ENCODE data around the gene HAUS7.

The HAUS7 gene

DNA sequence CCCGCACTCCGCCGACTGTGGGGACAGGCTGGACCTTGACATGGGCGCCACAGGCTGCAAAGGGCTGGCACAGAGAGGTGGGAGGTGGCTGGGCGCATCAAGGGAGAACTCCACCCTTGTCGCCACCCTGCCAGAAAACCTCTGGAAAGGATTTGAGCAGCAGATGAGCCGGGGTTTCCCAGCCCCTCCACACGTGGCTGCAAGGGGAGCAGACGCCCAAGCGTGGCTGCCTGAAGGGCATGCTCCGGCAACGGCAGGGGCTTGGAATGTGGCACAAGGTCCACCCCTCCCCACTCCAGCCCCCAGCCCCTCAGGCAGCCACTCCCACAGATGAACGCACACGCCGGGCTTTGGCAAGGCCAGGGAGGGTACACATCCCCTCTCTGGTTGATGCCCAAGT, 29.0 kb upstream of the HAUS7 start:
- H3K27ac ChIP-seq, result no peak overlapping the region
- TF ChIP-seq, protein P1, sequence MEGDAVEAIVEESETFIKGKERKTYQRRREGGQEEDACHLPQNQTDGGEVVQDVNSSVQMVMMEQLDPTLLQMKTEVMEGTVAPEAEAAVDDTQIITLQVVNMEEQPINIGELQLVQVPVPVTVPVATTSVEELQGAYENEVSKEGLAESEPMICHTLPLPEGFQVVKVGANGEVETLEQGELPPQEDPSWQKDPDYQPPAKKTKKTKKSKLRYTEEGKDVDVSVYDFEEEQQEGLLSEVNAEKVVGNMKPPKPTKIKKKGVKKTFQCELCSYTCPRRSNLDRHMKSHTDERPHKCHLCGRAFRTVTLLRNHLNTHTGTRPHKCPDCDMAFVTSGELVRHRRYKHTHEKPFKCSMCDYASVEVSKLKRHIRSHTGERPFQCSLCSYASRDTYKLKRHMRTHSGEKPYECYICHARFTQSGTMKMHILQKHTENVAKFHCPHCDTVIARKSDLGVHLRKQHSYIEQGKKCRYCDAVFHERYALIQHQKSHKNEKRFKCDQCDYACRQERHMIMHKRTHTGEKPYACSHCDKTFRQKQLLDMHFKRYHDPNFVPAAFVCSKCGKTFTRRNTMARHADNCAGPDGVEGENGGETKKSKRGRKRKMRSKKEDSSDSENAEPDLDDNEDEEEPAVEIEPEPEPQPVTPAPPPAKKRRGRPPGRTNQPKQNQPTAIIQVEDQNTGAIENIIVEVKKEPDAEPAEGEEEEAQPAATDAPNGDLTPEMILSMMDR (conservative IDR thresholded peaks at IDR 0.05), result no peak
- no peak for TF ChIP-seq ZFX (IDR thresholded peaks at IDR 0.05)

DNA sequence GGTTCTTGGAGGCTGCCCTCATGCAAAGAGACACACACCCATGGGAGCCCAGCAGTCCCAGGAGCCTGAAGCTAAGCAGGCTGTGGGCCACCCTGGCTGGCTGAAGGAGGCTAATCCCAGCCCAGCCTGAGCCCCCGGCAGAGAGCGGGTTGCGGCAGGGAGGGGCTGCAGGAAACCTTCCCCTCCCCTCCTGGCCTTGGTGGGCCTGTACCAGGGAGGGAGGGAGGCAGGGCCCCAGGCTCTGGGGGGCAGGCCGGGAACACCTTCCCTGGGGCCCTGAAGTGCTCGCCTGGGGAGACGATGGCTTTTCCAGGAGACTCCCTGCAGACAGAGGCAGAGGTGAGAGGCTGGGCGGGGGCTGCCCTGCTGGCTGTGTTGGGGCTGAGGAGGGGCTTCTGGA, 28.1 kb upstream of the HAUS7 start:
- no peak overlapping the region for H3K27ac ChIP-seq
- no peak for TF ChIP-seq ZFX (IDR thresholded peaks at IDR 0.05)
- TF ChIP-seq, protein P1 (conservative IDR thresholded peaks at IDR 0.05), result no peak

DNA sequence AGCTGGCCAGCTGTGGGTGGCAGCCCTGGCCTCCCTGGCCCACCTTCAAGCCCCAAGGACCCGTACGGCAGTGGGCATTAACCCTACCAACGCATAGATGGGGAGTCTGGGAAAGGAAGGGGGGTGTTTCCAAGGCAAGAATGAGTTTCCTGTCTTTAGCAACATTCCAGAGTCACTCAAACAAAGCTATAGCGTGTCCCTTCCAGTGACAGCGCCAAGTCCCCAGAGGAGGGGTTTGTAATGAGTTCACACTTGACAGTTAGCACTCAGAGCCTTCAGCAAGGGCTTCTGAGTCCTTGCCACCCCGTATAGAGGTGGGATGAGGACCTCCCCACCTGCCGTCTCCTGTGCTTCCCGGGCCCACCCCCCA, 26.2 kb upstream of the HAUS7 start:
- TF ChIP-seq, protein P1 (conservative IDR thresholded peaks at IDR 0.05), result no peak
- no peak for TF ChIP-seq ZFX (IDR thresholded peaks at IDR 0.05)
- H3K27ac ChIP-seq, result no peak overlapping the region

DNA sequence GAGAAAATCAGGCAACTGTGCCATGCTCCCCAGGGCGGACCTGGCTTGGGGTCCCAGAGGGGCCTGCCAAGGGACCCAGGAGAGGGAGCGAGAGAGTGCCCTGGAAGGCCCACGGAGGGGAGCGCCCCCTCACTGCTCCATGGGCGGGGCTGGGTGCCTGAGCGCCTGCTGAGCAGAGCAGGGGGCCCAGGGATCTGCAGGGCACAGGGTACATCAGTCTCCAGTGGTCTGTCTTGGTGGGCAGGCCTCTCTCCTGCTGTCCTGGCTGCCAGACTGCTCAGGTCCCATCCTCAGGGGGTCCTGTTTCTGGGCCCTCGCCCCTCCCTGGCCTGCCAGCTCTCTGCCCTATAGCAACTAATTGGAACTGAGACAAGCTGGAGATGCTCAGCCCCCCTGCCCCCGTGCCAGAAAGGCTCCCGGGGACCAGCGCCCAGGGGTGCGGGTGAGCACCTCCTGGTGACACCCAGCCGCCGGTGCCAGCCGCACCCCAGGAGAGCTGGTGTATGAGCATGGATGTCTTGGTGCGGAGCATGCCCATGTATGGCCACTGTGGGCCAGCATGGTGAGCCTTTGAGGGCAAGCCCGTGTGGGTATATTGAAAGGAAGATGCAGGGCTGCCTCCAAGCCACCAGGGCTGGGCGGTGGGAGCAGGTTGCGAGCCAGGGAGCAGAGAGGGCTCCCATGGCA, 25.7 kb upstream of the HAUS7 start:
- H3K27ac ChIP-seq, result no peak overlapping the region
- TF ChIP-seq, protein P1 (conservative IDR thresholded peaks at IDR 0.05), result no peak
- no peak for TF ChIP-seq ZFX (IDR thresholded peaks at IDR 0.05)

DNA sequence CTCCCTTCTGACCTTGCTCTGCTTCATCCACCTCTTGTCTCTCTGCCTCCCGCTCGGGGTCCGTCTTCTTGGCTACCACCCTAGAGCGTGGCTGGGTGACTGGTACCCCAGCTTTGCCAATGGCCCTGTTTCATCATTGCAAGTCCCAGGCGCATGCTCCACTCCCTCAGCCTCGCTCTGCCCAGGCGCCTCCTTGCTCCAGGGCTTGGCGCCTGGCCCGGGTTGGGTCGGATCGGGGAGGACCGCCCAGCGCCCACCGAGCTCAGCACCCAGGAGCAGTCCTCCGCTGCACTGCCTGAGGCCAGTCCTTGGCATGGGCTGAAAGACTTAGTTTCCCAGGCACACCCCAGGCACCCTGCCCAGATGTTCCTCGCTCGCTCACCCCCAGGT, 25.0 kb upstream of the HAUS7 start:
- no peak overlapping the region for H3K27ac ChIP-seq
- TF ChIP-seq ZFX (IDR thresholded peaks at IDR 0.05), result no peak
- TF ChIP-seq, protein P1 (conservative IDR thresholded peaks at IDR 0.05), result no peak

DNA sequence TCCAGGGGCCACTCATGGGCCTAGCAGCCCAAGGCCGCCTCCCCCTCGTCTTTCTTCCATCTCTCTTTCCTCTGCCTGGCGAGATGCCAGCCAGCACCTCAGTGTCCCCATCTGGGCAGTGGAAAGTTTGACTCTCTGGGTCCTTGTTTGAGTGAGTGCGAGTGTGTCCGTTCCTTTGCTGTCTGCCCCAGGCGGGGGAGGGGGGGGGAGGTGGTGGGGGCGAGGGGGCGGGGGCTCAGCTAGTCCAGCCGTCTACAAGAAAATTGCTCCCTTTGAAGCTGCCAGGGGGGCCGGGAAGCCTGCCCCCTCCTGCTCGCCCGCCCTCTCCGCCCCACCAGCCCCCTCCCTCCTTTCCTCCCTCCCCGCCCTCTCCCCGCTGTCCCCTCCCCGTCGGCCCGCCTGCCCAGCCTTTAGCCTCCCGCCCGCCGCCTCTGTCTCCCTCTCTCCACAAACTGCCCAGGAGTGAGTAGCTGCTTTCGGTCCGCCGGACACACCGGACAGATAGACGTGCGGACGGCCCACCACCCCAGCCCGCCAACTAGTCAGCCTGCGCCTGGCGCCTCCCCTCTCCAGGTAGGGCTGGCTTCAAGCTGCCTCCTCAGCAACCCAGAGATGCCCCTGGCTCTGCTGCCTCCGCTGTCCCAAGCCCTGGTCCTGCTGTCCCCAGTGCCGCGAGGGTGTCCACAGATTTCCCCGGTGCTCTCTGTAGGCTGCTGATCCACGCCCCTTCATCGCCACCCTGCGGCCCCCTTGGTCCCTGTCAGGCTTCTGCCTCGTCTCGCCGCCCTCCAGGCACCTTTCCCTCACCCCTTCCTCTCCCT, 24.4 kb upstream of the HAUS7 start, which contains the start of gene BGN:
Gene BGN, plus strand, starts transcription at position 440 of the 821 bp plus-strand sequence. CDS start 9,652 bp downstream, outside the sequence.
- no peak for TF ChIP-seq ZFX (IDR thresholded peaks at IDR 0.05)
- TF ChIP-seq, protein P1 (conservative IDR thresholded peaks at IDR 0.05), result no peak
- no peak within 1 kb of the TSS for H3K27ac ChIP-seq

DNA sequence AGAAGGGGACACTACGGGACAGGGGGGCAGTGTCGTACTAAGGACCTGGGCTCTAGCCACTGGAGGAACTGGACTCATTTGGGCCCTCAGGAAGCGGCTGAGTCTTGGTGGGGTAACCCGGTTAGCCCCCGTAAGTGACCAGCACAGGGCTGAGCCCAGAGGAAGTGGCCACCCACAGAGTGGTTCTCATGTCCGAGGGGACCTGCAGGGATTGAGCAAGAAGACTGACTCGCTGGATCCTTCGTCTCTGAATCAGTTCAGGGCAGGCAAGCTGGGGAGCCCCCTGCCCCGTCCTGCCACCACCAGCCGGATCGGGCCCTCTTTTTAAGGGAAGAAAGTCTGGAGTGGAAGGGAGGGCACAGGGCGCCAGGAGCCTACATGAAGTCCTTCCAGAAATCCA, 23.7 kb upstream of the HAUS7 start:
- H3K27ac ChIP-seq, result no peak overlapping the region

More for the DNA sequence above, 23.7 kb upstream of the HAUS7 start:
- TF ChIP-seq, protein P1 (conservative IDR thresholded peaks at IDR 0.05), result no peak
- TF ChIP-seq ZFX (IDR thresholded peaks at IDR 0.05), result no peak

All from C4-2B (cell line).